Stimulated activated naive CD4-positive, alpha-beta T cell treated with Interleukin-2 at 50 U/mL for 16 hours (primary cell): ENCODE measurements around the gene DTWD2.
"Not testable (repeated sequence)": the region's sequence is repeated elsewhere in the genome, so short reads cannot be mapped to it uniquely, and the experiment has no call there.

Experiments used
- DNase-seq: peaks from one replicate; lab custom pipeline; 2025; lab: John Stamatoyannopoulos, UW

The DTWD2 gene

GRCh38 chr5:118873417-118873816, 114.9 kb downstream of the DTWD2 start:
- DNase-seq = no peak

DNA sequence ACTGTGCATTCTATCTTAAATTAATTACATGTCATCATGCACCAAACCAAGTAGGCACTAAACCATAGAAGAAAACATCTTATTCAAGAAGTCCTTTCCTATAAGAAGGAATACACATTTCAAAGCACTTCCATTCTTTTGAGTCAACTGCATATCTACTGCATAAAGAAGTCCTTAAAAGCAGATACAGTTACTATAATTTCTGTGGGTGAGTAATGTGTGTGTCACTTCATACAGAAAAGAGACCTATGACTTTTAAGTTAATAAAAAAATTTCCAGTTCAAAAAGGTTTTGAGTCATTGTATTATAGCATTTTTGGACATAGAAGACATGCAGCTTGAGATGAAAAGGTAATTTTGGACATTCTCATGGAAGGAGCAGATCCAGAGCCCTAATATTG, 125.0 kb downstream of the DTWD2 start:
- DNase-seq = no peak

DNA sequence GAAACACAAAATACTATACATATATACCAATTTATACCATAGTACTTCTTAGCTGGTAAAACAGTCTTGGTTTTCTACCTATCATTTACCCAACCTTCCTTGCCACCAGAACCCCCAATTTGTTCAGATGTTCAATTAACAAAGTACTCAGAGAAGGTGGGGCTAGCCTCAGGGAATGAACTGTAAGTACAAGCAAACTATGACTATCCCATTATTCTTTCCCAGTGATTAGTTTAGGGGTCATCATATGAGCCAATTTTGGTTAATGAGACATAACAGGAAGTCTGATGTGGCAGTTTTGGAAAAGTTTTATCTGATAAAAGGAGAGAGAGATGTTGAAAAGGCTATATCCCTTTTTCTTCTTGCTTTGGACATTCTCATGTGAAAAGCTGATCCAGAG, 125.8 kb downstream of the DTWD2 start:
- DNase-seq = no peak

- no peak for DNase-seq
Observed at GRCh38 chr5:118857700-118858099, 130.6 kb downstream of the DTWD2 start.

- no peak for DNase-seq
Observed at GRCh38 chr5:118854819-118855218, 133.5 kb downstream of the DTWD2 start.

- DNase-seq = not testable (repeated sequence)
Observed at GRCh38 chr5:118851785-118852184, 136.6 kb downstream of the DTWD2 start.

DNA sequence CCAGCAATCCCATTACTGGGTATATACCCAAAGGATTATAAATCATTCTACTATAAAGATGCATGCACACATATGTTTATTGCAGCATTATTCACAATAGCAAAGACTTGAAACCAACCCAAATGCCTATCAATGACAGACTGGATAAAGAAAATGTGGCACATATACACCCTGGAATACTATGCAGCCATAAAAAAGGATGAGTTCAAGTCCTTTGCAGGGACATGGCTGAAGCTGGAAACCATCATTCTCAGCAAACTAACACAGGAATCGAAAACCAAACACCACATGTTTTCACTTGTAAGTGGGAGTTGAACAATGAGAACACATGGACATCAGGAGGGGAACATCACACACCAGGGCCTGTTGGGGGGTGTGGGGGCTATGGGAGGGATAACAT, 138.8 kb downstream of the DTWD2 start:
- DNase-seq = not testable (repeated sequence)

- DNase-seq = no peak
Observed at GRCh38 chr5:118844351-118844750, 144.0 kb downstream of the DTWD2 start.

- no peak for DNase-seq
Observed at GRCh38 chr5:118834710-118835109, 153.6 kb downstream of the DTWD2 start.

- no peak for DNase-seq
Observed at GRCh38 chr5:118832974-118833373, 155.4 kb downstream of the DTWD2 start.

DNA sequence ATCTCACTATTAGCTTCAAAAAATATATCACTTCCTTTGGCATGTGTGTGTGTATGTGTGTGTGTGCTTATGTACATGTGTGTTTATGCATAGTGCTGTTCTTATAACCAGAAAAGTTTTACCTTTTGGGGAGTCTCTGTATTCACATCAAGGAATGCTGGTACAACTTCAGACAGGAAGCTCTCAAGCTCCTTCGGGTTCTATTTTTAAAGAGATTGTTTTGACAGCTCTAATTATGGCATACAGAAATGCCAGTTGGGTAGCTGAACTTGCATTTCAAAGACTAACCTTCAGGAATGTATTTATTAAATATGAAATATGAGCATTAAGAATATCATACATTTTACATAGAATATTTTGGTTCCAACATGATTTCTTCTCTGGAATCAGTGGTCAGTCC, 163.1 kb downstream of the DTWD2 start:
- DNase-seq = no peak

- no peak for DNase-seq
Observed at GRCh38 chr5:118818604-118819003, 169.7 kb downstream of the DTWD2 start.

GRCh38 chr5:118808441-118808840, 179.9 kb downstream of the DTWD2 start:
- DNase-seq = no peak

- DNase-seq = no peak
Observed at GRCh38 chr5:118806571-118806970, 181.8 kb downstream of the DTWD2 start.

- DNase-seq = no peak
Observed at GRCh38 chr5:118802335-118802734, 186.0 kb downstream of the DTWD2 start.

DNA sequence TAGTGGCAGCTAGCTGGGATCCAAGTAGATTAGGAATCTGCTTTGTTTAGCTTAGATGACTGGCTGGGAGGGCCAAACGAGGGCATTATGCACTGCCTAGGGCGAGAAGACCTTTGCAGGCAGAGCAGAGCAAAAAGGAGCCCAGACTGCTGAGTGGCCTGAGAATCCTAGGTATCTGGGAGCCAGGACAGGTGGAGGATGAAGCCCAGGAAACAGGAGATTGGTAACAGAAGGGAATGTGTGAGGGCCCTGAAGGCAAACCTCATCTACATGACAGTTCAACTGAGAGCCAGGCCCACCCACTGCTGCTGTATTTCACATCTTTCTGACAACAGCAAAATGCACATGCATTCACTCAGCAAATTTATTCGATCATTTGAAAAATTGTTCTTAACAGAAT, 192.3 kb downstream of the DTWD2 start:
- DNase-seq = no peak

DNA sequence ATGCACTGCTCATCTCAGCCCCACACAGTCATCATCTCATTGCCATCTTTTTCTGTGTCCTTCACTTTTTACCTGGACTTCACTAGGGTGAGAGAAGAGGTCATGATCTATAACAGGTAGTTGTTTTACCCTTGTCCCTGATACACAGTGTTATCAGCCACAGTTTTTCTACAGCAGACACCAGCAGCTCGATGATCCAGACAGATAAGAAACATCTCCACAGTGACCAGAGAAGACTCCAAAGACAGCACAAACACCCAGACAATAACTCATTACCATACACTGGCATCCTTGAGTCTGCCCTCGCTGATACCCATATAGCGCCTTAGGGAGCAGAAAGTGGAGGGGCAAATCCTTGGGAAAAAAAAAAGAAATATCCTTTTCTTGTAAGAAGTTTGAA, 194.1 kb downstream of the DTWD2 start:
- DNase-seq = no peak

- no peak for DNase-seq
Observed at GRCh38 chr5:118793652-118794051, 194.7 kb downstream of the DTWD2 start.

- no peak for DNase-seq
Observed at GRCh38 chr5:118793091-118793490, 195.3 kb downstream of the DTWD2 start.

GRCh38 chr5:118791926-118792734, 196.2 kb downstream of the DTWD2 start:
- DNase-seq = peak; percentile 0

GRCh38 chr5:118789366-118789765, 199.0 kb downstream of the DTWD2 start:
- DNase-seq = no peak

DNA sequence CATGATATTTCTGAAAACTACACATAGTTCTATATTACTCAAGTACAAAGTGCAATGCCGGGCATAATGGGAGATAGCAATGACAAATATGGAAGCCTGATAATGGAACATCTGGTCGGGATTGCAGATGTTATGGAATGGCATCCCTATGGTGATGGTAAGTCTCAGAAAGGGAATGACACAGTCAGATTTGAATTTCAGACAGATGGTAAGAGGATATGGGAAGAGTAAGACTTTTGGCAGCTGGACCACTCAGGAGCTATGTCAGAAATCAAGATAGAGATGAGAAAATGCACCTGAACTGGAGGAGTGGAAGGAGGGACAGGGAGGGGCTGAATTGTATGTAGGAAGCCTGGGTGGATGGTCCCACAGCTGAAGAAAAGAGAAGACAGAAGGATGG, 200.0 kb downstream of the DTWD2 start:
- DNase-seq = no peak
